Left lung (tissue), 10 donors: ENCODE results near the gene EPHB2. TPM values are rescaled to one million over a fixed set of nuclear protein-coding genes. Genes with fewer than 3 reads are reported as not detected.
A peak's percentile ranks its signal among the peaks of the same experiment; 100 is the strongest.

Experiments used
- ATAC-seq: fragments of 200-7000 bp; cut with Tn5 transposase; one replicate; pipeline ENCODE4 v1.9.1; 2020; ENCODE audit warnings: moderate library complexity
- DNase-seq, 4 donors: peaks; one replicate each; pipeline ENCODE4 v3.0.0-alpha.2; 2013 to 2020
- H3K27ac ChIP-seq, 2 donors: fragments of 200-600 bp; sonication (generic) in 1 of 2; one replicate each; pipeline versions ENCODE4 v1.5.0 to v1.8.0; 2020 to 2021
- H3K27me3 ChIP-seq, 2 donors: fragments of 200-600 bp; sonication (generic) in 1 of 2; one replicate each; pipeline versions ENCODE4 v1.5.0 to v1.8.0; 2020 to 2021
- H3K36me3 ChIP-seq, 2 donors: fragments of 200-600 bp; sonication (generic) in 1 of 2; one replicate each; pipeline versions ENCODE4 v1.5.0 to v1.8.0; 2020 to 2021
- H3K4me1 ChIP-seq, 2 donors: fragments of 200-600 bp; one replicate each; pipeline ENCODE4 v1.8.0; 2021
- H3K4me3 ChIP-seq, 2 donors: fragments of 200-600 bp; sonication (generic) in 1 of 2; one replicate each; pipeline versions ENCODE4 v1.5.0 to v1.8.0; 2020 to 2021; ENCODE audit warnings: mild to moderate bottlenecking in 1 of 2
- H3K9me3 ChIP-seq, 2 donors: fragments of 200-600 bp; sonication (generic) in 1 of 2; one replicate each; pipeline versions ENCODE4 v1.5.0 to v1.8.0; 2020 to 2021
- CTCF ChIP-seq, 2 donors: fragments of 200-600 bp; sonication (generic) in 1 of 2; IDR thresholded peaks; one replicate each; pipeline versions ENCODE4 v1.5.0 to v1.8.0; 2021; ENCODE audit warnings: antibody characterized with exemption in 2 of 2
- intact Hi-C, 2 donors: fragments of 100-400 bp; cut with DNase I; formaldehyde crosslinking; loops; one replicate each; pipeline versions ENCODE4 v1.11.2 to v1.14.2; 2022
- polyA plus RNA-seq, 6 donors: library from polyadenylated mRNA; unstranded; fragments of 120-200 nt; gene quantifications; one replicate each; pipeline ENCODE4 v1.2.1, GENCODE V29; 2013; ENCODE audit not compliant: insufficient read length in 6 of 6
- total RNA-seq, 2 donors: library from RNA; stranded (reverse); fragmentation: NEBNext Ultra II Directional; extraction: Animal tissue kit (Norgen Biotek cat#: 25700); gene quantifications; one replicate each; pipeline ENCODE4 v1.2.1, GENCODE V29; 2021
- donor health status: DM: no; HTN: yes; CAD: no.
- donor health status: DM: no; HTN: no; CAD: no.

The EPHB2 gene
- total and polyA plus RNA-seq, 8 donors, result 11.3 to 21.0 (median 17.2) TPM

DNA sequence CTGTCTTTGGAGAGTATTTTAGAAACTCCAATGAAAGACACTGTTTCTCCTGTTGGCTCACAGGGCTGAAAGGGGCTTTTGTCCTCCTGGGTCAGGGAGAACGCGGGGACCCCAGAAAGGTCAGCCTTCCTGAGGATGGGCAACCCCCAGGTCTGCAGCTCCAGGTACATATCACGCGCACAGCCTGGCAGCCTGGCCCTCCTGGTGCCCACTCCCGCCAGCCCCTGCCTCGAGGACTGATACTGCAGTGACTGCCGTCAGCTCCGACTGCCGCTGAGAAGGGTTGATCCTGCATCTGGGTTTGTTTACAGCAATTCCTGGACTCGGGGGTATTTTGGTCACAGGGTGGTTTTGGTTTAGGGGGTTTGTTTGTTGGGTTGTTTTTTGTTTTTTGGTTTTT is 203.5 kb downstream of the EPHB2 start:
- H3K36me3 ChIP-seq, result no peaks in the 10 kb centered on the region
- peaks cover 0 to 19% of the 10 kb centered on the region in 2 donors for H3K27me3 ChIP-seq
- H3K27ac ChIP-seq, result no peak overlapping the region
- H3K9me3 ChIP-seq, result no peaks in the 10 kb centered on the region
- no peak for DNase-seq
- no peak for ATAC-seq
- H3K4me3 ChIP-seq, result no peak overlapping the region
- TF ChIP-seq CTCF (IDR thresholded peaks at IDR 0.05), result no peak
- intact Hi-C loops, result no loop called here
- no peaks in the 10 kb centered on the region for H3K4me1 ChIP-seq

GRCh38 chr1:22914633-22915217 is 204.1 kb downstream of the EPHB2 start:
- intact Hi-C loops, result no loop called here
- H3K27ac ChIP-seq, result no peak overlapping the region
- no peak for DNase-seq
- no peak for TF ChIP-seq CTCF (IDR thresholded peaks at IDR 0.05)
- no peaks in the 10 kb centered on the region for H3K4me1 ChIP-seq
- H3K4me3 ChIP-seq, result no peak overlapping the region
- peaks cover 0 to 17% of the 10 kb centered on the region in 2 donors for H3K27me3 ChIP-seq
- H3K9me3 ChIP-seq, result no peaks in the 10 kb centered on the region
- ATAC-seq, result no peak
- no peaks in the 10 kb centered on the region for H3K36me3 ChIP-seq

DNA sequence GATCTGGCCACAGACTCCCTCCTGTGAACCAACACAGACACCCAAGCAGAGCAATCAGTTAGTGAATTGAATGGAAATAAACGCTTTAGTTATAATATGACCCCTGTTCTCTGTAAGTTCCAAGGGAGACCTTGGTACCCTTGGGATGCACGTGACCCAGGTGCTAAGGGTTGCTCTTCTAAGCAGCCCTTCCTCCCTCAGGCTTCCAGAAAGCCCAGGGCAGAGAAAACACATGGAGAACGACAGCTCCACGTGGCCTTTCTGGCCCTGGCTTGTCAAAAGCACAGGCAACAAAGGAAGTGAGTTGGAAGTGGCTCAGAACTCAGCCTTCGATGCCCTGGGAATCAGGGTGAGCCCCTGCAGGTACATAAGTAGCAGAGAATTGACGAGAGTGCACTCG is 204.6 kb downstream of the EPHB2 start:
- no peaks in the 10 kb centered on the region for H3K36me3 ChIP-seq
- no peak for TF ChIP-seq CTCF (IDR thresholded peaks at IDR 0.05)
- no peaks in the 10 kb centered on the region for H3K4me1 ChIP-seq
- intact Hi-C loops, result no loop called here
- DNase-seq (no peak), ATAC-seq (no peak)
- no peaks in the 10 kb centered on the region for H3K9me3 ChIP-seq
- no peak overlapping the region for H3K27ac ChIP-seq
- H3K27me3 ChIP-seq, result peaks cover 0 to 19% of the 10 kb centered on the region in 2 donors
- no peak overlapping the region for H3K4me3 ChIP-seq

DNA sequence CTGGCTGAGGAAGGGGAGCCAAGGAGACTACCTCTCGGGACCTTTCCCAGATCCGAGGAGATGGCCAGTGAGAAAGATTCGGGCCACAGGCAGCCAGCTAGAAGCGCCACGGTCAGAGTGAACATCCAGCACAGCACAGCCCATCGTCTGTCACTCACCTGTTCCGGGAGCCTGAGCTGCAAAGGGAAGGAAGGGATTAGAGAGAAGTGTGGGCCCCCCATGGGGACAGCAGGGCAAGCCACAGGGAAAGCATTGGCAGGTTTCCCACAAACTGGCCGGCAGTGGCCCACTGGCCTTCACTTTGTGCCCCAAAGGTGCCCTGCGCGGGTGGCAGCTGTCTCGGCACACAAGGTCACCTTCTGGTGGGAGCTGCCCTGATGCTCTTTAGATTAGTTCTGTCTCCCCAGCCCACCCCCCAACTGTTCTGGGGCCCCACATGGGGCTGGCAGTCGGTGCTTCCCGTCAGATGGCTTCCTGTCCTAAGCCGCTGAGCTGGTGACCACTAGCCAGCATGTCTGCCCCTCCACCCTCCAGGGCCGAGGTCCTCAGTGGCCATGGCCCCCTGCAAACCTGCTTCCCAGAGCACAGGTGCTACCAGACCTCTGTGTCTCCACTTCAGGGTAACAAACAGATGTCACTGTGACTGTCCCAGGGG is 205.3 kb downstream of the EPHB2 start:
- Histone ChIP-seq H3K36me3 (no peaks in the 10 kb centered on the region), H3K27me3 (peaks cover 0 to 21% of the 10 kb centered on the region in 2 donors), H3K9me3 (no peaks in the 10 kb centered on the region), H3K4me1 (no peaks in the 10 kb centered on the region), H3K27ac (no peak overlapping the region), H3K4me3 (no peak overlapping the region)
- DNase-seq (no peak), ATAC-seq (no peak)
- no peak for TF ChIP-seq CTCF (IDR thresholded peaks at IDR 0.05)
- intact Hi-C loops, result no loop called here

DNA sequence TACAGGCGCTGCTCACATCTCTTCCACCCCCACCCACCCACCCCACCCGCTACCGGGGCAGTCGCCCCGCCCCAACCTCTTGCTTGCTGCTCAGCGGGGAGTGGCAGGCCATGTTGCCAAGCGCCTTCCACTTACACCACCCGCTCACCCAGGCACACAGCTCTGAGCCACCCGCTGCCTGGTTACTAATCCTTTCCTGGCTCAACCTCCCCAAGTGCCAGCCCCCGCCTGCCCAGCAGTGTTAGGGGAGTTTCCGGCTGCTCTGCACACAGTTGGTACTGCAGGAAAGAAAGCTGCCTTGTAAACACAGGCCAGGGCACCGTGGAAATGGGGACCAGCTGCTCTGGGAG is 205.8 kb downstream of the EPHB2 start:
- intact Hi-C loops, result no loop called here
- Histone ChIP-seq H3K36me3 (no peaks in the 10 kb centered on the region), H3K4me1 (no peaks in the 10 kb centered on the region), H3K4me3 (no peak overlapping the region), H3K27me3 (peaks cover 0 to 21% of the 10 kb centered on the region in 2 donors), H3K27ac (no peak overlapping the region), H3K9me3 (no peaks in the 10 kb centered on the region)
- DNase-seq (peak in 1 of 4 donors; percentile 13), ATAC-seq (peak; percentile 68)
- TF ChIP-seq CTCF (IDR thresholded peaks at IDR 0.05), result no peak
